ENCODE data around the gene PHEX. TPM values are rescaled to one million over a fixed set of nuclear protein-coding genes. Genes with fewer than 3 reads are reported as not detected.

PHEX gene
- polyA plus RNA-seq, 1 donor from 2014 or later: 0.59 TPM

- no peak overlapping the region for H2AFZ ChIP-seq (ENCODE audit: low read depth, low read length)
- TF ChIP-seq EP300 (conservative IDR thresholded peaks at IDR 0.05; ENCODE audit: poor library complexity, severe bottlenecking): no peak
- TF ChIP-seq, protein P1, sequence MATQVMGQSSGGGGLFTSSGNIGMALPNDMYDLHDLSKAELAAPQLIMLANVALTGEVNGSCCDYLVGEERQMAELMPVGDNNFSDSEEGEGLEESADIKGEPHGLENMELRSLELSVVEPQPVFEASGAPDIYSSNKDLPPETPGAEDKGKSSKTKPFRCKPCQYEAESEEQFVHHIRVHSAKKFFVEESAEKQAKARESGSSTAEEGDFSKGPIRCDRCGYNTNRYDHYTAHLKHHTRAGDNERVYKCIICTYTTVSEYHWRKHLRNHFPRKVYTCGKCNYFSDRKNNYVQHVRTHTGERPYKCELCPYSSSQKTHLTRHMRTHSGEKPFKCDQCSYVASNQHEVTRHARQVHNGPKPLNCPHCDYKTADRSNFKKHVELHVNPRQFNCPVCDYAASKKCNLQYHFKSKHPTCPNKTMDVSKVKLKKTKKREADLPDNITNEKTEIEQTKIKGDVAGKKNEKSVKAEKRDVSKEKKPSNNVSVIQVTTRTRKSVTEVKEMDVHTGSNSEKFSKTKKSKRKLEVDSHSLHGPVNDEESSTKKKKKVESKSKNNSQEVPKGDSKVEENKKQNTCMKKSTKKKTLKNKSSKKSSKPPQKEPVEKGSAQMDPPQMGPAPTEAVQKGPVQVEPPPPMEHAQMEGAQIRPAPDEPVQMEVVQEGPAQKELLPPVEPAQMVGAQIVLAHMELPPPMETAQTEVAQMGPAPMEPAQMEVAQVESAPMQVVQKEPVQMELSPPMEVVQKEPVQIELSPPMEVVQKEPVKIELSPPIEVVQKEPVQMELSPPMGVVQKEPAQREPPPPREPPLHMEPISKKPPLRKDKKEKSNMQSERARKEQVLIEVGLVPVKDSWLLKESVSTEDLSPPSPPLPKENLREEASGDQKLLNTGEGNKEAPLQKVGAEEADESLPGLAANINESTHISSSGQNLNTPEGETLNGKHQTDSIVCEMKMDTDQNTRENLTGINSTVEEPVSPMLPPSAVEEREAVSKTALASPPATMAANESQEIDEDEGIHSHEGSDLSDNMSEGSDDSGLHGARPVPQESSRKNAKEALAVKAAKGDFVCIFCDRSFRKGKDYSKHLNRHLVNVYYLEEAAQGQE (IDR thresholded peaks at IDR 0.05; ENCODE audit: borderline replicate concordance): no peak
- TF ChIP-seq EZH2 (IDR thresholded peaks at IDR 0.05; ENCODE audit: borderline replicate concordance, insufficient read depth, low read length, poor library complexity, severe bottlenecking): no peak
- TF ChIP-seq SMC3 (conservative IDR thresholded peaks at IDR 0.05; ENCODE audit: poor library complexity): no peak
- TF ChIP-seq, protein P2, sequence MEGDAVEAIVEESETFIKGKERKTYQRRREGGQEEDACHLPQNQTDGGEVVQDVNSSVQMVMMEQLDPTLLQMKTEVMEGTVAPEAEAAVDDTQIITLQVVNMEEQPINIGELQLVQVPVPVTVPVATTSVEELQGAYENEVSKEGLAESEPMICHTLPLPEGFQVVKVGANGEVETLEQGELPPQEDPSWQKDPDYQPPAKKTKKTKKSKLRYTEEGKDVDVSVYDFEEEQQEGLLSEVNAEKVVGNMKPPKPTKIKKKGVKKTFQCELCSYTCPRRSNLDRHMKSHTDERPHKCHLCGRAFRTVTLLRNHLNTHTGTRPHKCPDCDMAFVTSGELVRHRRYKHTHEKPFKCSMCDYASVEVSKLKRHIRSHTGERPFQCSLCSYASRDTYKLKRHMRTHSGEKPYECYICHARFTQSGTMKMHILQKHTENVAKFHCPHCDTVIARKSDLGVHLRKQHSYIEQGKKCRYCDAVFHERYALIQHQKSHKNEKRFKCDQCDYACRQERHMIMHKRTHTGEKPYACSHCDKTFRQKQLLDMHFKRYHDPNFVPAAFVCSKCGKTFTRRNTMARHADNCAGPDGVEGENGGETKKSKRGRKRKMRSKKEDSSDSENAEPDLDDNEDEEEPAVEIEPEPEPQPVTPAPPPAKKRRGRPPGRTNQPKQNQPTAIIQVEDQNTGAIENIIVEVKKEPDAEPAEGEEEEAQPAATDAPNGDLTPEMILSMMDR (IDR thresholded peaks at IDR 0.05; ENCODE audit: poor library complexity, severe bottlenecking): no peak
- TF ChIP-seq TAF1 (IDR thresholded peaks at IDR 0.05; ENCODE audit: low read depth): no peak
- no peak for TF ChIP-seq MXI1 (conservative IDR thresholded peaks at IDR 0.05; ENCODE audit: poor library complexity, severe bottlenecking)
- no peak for TF ChIP-seq POLR2AphosphoS5 (IDR thresholded peaks at IDR 0.05)
- no peaks in the 10 kb centered on the region for H3K9me3 ChIP-seq (ENCODE audit: low read length)
- H3K27me3 ChIP-seq (ENCODE audit: insufficient read depth, low read depth, low read length): no peaks in the 10 kb centered on the region
- H4K20me1 ChIP-seq (ENCODE audit: insufficient read depth): no peaks in the 10 kb centered on the region
- no peak overlapping the region for H3K4me3 ChIP-seq (ENCODE audit: low read length)
- H3F3A ChIP-seq (ENCODE audit: insufficient read depth, low read length, poor library complexity, severe bottlenecking): no peaks in the 10 kb centered on the region
- no peak overlapping the region for H3K9ac ChIP-seq (ENCODE audit: low read length)
- no peaks in the 10 kb centered on the region for H3K9me2 ChIP-seq (ENCODE audit: insufficient read depth, low read length)
- no peak overlapping the region for H3K4me2 ChIP-seq (ENCODE audit: low read length)
- no peaks in the 10 kb centered on the region for H3K36me3 ChIP-seq (ENCODE audit: insufficient read depth, low read length)
- no peaks in the 10 kb centered on the region for H3K79me2 ChIP-seq (replicated peaks; ENCODE audit: insufficient read depth, low read length)
- no peak overlapping the region for H3K27ac ChIP-seq (ENCODE audit: low read length)
Observed at GRCh38 chrX:22116605-22117546, 84.8 kb downstream of the PHEX start.

- Histone ChIP-seq H4K20me1 (ENCODE audit: insufficient read depth) (no peaks in the 10 kb centered on the region), H3K27me3 (ENCODE audit: insufficient read depth, low read depth, low read length) (no peaks in the 10 kb centered on the region), H3K9me3 (ENCODE audit: low read length) (no peaks in the 10 kb centered on the region), H3K27ac (ENCODE audit: low read length) (no peak overlapping the region), H2AFZ (ENCODE audit: low read depth, low read length) (no peak overlapping the region), H3K79me2 (replicated peaks; ENCODE audit: insufficient read depth, low read length) (no peaks in the 10 kb centered on the region), H3K9ac (ENCODE audit: low read length) (no peak overlapping the region), H3K4me3 (ENCODE audit: low read length) (no peak overlapping the region), H3F3A (ENCODE audit: insufficient read depth, low read length, poor library complexity, severe bottlenecking) (no peaks in the 10 kb centered on the region), H3K36me3 (ENCODE audit: insufficient read depth, low read length) (no peaks in the 10 kb centered on the region), H3K9me2 (ENCODE audit: insufficient read depth, low read length) (no peaks in the 10 kb centered on the region), H3K4me2 (ENCODE audit: low read length) (no peak overlapping the region)
- TF ChIP-seq MXI1 (conservative IDR thresholded peaks at IDR 0.05; ENCODE audit: poor library complexity, severe bottlenecking): no peak
- no peak for TF ChIP-seq EP300 (conservative IDR thresholded peaks at IDR 0.05; ENCODE audit: poor library complexity, severe bottlenecking)
- TF ChIP-seq, protein P1 (IDR thresholded peaks at IDR 0.05; ENCODE audit: borderline replicate concordance): no peak
- TF ChIP-seq RAD21 (conservative IDR thresholded peaks at IDR 0.05): no peak
- TF ChIP-seq POLR2AphosphoS5 (IDR thresholded peaks at IDR 0.05): no peak
- TF ChIP-seq EZH2 (IDR thresholded peaks at IDR 0.05; ENCODE audit: borderline replicate concordance, insufficient read depth, low read length, poor library complexity, severe bottlenecking): no peak
- TF ChIP-seq TAF1 (IDR thresholded peaks at IDR 0.05; ENCODE audit: low read depth): no peak
- TF ChIP-seq, protein P2 (IDR thresholded peaks at IDR 0.05; ENCODE audit: poor library complexity, severe bottlenecking): no peak
- TF ChIP-seq SMC3 (conservative IDR thresholded peaks at IDR 0.05; ENCODE audit: poor library complexity): no peak
Observed at GRCh38 chrX:22117633-22118032, 85.5 kb downstream of the PHEX start.
